Renal cortical epithelial cell (primary cell): ENCODE measurements around the gene ADRB2. TPM values are rescaled to one million over a fixed set of nuclear protein-coding genes. Genes with fewer than 3 reads are reported as not detected.
A peak's percentile ranks its signal among the peaks of the same experiment; 100 is the strongest.
"Not testable (repeated sequence)": the region's sequence is repeated elsewhere in the genome, so short reads cannot be mapped to it uniquely, and the experiment has no call there.

Experiments used
- DNase-seq: peaks from one replicate; pipeline ENCODE4 v3.0.0-alpha.2; 2011; ENCODE audit warnings: low read depth
- total RNA-seq: library from RNA; depleted of rRNA; stranded (reverse); fragments of >200 nt; gene quantifications from 2 replicates; pipeline ENCODE4 v1.2.3, GENCODE V29; 2014

Gene ADRB2
- total RNA-seq, 1 donor from 2014 or later, result 2.7 TPM

DNA sequence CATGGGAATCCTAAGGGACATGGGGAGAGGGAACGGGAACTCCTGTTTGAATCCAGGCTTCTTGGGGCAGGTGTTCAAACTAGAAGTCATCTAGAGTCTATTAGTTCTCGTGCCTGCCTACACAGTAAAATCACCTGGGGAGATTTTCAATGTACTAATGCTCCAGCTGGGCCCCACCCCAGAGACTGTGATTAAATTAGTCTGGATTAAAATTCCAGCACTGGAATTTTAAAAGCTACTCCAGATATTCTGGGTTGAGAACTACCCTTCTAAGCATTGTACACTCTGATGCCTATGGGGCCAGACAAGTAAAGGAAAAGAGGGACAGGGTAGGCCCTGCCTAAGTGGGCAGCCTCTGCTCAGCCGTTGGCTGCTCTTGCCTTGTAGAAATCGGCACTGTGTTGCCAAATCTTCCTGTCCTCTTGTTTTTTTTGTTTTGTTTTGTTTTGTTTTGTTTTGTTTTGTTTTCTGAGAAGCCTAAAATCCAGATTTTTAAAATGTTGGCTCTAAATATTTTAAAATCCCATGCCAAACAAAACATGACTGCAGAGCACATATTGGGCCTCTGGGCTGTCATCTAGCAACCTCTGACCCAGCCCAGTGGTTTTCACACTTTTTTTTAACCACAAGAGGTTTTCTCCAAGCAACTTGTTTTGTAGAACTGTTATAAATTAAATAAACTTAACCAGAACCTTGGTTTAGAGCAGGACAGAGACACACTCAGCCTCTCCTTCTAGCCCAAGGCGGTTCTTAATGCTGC is 29.0 kb downstream of the ADRB2 start:
- peak; percentile 32 for DNase-seq

DNA sequence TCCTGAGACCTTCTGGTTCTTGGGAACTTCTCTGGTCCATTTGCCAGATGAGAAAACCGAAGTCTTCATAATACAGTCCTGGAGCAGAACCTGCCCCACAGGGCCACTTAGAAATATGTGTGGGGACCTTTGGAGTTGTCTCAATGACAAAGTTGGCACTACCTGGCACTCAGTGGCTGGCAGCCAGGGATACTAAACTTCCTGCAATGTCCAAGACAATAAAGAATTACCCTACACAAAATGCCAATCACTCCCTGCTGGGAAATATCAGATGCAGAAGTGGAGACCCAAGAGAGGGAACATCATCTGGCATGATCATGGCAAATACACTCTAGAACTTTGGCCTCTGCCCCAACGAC is 29.6 kb downstream of the ADRB2 start:
- DNase-seq, result no peak

DNA sequence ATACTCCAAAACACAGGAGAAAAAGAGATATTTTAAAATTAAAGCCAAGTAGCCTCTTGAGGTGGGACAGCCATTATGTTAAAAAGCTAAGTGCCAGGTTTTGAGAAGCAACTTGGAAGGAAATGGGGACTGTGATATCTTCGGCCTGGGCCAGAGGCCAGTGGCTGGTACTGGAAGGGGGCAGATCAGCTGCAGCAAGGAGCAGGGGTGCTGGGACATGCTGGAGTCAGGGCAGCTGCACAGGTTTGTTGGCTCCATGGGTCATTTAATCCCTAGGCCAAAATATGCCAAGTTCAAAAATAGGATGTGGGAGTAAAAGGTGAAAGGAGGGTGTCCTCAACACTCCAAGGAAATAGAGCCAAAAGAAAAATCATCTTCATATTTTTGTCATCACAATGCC is 30.0 kb downstream of the ADRB2 start:
- no peak for DNase-seq

DNA sequence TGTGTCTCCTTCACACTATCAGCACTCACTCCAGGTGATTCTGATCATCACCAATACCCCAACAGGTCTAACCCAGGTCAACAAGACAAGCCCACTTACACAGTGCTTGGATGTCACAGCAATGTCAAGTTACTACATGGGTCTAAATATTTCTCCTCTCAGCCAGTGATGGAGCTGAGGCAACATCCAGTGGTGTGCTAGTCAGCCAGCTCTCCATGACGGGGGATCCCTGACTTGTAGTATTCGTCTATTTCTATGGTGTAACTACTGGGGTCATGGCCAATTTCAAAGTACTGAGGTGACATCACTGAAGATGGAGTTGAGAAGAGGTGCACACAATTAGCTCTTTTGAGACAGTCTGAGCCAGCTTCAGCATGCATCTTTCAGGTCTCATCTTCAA is 31.1 kb downstream of the ADRB2 start:
- DNase-seq, result no peak

- DNase-seq, result no peak
Measured at GRCh38 chr5:148858106-148858505, 31.7 kb downstream of the ADRB2 start.

GRCh38 chr5:148858547-148858946 is 32.1 kb downstream of the ADRB2 start:
- DNase-seq, result no peak

DNA sequence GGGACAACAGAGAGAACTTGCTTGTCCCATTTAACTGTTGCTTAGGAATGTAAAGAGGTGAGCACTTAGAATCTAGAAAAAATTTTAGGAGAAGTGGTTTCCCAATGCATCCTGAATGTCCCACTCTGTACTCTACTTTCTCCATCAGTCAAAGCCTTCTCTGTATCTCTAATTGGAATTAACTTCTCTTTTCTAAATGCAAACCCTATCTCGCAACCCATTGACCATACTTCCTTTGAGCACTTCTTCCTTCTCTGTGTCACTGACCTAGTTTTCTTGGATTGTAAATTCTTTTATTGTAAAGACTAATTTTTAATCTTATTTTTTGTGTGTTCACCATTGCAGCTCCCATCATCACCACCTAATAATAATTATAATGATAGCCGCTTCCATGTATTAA is 33.3 kb downstream of the ADRB2 start:
- no peak for DNase-seq

DNA sequence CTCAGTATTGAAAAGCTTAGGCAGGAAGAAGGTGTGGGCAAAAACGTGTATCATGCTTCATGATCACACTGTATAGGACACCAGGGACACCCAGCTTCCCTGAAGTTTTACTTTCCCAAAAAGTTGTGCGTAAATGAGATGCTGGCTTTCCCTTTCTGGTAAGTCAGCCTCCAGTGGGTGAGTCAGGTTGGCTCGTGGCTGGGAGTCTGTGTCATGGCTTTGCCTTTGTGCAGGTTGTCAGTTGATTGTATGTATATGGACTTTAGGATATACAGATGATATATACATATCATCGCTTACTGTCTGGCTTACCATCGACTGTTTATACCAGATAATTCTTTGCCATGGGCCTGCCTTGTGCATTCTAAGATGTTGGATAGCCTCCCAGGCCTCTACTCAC is 34.2 kb downstream of the ADRB2 start:
- DNase-seq, result no peak

GRCh38 chr5:148861088-148861487 is 34.7 kb downstream of the ADRB2 start:
- no peak for DNase-seq

DNA sequence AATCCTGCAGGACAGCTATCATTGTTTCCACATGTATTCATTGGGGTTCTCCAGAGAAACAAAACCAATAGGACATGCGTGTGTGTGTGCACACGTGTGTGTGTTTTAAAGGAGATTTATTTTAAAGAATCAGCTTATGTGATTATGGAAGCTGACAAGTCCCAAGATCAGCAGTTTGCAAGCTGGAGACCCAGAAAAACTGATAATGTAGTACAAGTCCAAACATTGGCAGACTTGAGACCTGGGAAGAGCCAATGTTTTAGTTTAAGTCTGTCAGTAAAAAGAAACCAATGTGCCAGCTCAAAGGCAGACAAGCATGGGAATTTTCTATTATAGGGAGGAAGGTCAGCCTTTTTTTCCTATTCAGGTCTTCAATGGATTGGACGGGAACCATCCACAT is 35.3 kb downstream of the ADRB2 start:
- DNase-seq, result no peak

DNA sequence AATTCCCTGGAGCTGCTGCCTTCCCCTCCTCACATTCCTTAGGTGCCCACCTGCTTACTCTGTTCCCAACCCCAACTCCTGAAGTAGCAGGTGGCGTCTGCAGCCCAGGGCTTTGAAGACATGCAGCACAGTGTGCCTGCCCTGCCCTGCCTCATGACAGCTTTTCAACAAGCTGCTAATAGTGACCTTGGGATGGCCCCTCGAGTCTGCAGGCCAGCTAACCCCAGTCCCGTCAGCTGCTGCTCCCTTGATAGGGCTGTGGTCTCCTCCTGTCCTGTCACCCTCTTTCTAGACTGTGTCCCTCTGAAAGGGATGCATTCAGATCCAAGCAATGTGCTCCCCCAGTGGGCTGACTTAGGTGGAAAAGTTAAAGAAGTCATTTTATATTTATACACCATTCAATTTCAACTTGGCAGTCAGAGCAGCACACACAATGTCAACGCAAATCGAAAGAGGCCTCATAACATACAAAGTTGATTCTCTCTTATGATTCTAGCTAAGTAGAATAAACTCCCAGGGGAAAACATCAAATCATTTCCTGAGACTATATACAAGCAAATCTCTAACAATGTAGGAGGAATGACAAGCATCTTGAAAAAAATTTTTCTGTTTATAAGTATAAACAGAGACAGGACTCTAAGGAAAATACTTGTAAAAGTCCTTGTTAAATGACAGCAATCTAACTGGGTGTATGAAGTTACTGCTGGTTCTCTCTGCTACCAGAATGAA is 37.9 kb downstream of the ADRB2 start:
- DNase-seq, result no peak

GRCh38 chr5:148866024-148866423 is 39.6 kb downstream of the ADRB2 start:
- DNase-seq, result no peak

- no peak for DNase-seq
Measured at GRCh38 chr5:148873120-148873519, 46.7 kb downstream of the ADRB2 start.

- DNase-seq, result no peak
Measured at GRCh38 chr5:148873690-148874485, 47.5 kb downstream of the ADRB2 start.

DNA sequence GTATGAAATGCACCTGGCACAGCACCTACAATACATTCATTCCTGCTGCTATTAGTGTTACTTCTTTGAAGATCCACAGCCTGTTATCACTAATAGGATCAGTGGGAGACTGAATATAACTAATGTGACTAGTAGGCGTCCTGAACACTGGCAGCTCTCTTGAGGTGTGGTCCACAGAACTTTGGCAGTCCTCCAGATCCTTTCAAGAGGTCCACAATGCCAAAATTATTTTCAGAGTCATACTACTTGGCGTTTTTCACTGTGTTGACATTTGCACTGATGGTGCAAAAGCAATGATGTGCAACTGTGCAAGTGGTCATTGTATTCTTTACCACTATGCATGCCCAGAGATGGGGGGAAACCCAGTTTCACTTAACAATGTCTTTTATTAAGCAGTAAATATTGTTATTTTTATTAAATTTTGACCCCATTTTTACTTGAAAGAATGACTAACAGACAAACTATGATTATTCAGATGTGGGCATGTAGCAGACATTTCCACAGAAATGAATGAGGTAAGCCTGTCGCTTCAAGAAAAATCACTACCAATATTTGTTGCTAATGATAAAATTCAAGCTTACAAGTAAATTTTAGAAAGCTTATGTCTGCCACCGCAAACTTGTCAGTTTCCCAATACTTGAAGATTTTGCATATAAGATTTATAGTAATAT is 48.9 kb downstream of the ADRB2 start:
- DNase-seq, result no peak

DNA sequence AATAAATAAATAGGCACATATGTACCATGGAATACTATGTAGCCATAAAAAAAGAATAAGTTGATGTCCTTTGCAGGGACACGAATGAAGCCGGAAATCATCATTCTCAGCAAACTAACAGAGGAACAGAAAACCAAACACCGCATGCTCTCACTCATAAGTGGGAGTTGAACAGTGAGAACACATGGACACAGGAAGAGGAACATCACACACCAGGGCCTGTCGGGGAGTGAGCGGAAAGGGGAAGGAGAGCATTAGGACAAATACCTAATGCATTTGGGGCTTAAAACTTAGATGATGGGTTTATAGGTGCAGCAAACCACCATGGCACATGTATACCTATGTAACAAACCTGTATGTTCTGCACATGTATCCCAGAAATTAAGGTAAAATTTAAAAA is 51.0 kb downstream of the ADRB2 start:
- not testable (repeated sequence) for DNase-seq

Other genes starting within 250 kb of the ADRB2 start
- not detected in 2 replicates for gene HTR4, start 172.1 kb upstream of the ADRB2 start, total RNA-seq
- gene SH3TC2, start 236.5 kb downstream of the ADRB2 start, total RNA-seq, result 6.4 and 13.9 TPM in 2 replicates